SK-N-SH (cell line): ENCODE data around the gene SH2D3A. TPM values are rescaled to one million over a fixed set of nuclear protein-coding genes. Genes with fewer than 3 reads are reported as not detected.

ENCODE experiments used
- CTCF ChIA-PET: fragments of 300-600, 350-600 bp; formaldehyde crosslinking; extraction: SDS; loops from one replicate; lab custom pipeline; 2021; lab: Yijun Ruan, JAX
- POLR2A ChIA-PET: fragments of 350-600 bp; sonication (Branson Sonifier 250); formaldehyde crosslinking; extraction: SDS; loops from one replicate; lab custom pipeline; 2020; ENCODE audit warnings: antibody characterized with exemption, inconsistent platforms; lab: Yijun Ruan, JAX
- DNase-seq: peaks from one replicate; pipeline ENCODE4 v3.0.0; 2012
- H2AFZ ChIP-seq: fragments of 200-600 bp; sonication (generic); 2 replicates; pipeline ENCODE4 v1.8.1; 2016; ENCODE audit warnings: antibody characterized with exemption, mild to moderate bottlenecking, low read depth
- H3F3A ChIP-seq: fragments of 200-600 bp; sonication (generic); replicated peaks from 2 replicates; pipeline ENCODE3; 2016; ENCODE audit warnings: antibody characterized with exemption, mild to moderate bottlenecking; ENCODE audit not compliant: insufficient read depth
- H3K27ac ChIP-seq, 2 experiments: fragments of 200-500 bp in 1 of 2; fragments of 200-600 bp in 1 of 2; sonication (Bioruptor generic) in 1 of 2; sonication (generic), shearing (Covaris generic) in 1 of 2; 2 replicates each; pipeline versions ENCODE4 v1.5.1 to v1.6.1; 2014 to 2016; ENCODE audit warnings: low read depth in 2 of 2, inconsistent platforms in 1 of 2, low read length in 1 of 2, mild to moderate bottlenecking in 1 of 2, mixed read lengths in 1 of 2
- H3K27me3 ChIP-seq: fragments of 200-600 bp; sonication (generic), shearing (Covaris generic); 2 replicates; pipeline ENCODE4 v1.6.1; 2016; ENCODE audit warnings: mixed run types; ENCODE audit not compliant: insufficient read depth
- H3K36me3 ChIP-seq, 2 experiments: fragments of 200-500 bp in 1 of 2; fragments of 200-600 bp in 1 of 2; sonication (Bioruptor generic) in 1 of 2; sonication (generic) in 1 of 2; replicated peaks in 1 of 2; 2 replicates each; pipeline versions ENCODE3 to v1.5.1; 2014 to 2016; ENCODE audit warnings: low read length in 1 of 2, mild to moderate bottlenecking in 1 of 2; ENCODE audit not compliant: insufficient read depth in 2 of 2, control insufficient read depth in 1 of 2
- H3K4me1 ChIP-seq, 2 experiments: fragments of 200-500 bp in 1 of 2; fragments of 200-600 bp in 1 of 2; sonication (Bioruptor generic) in 1 of 2; sonication (generic), shearing (Covaris generic) in 1 of 2; 2 replicates each; pipeline versions ENCODE4 v1.5.1 to v1.6.1; 2014 to 2016; ENCODE audit warnings: low read depth in 1 of 2, low read length in 1 of 2, mixed run types in 1 of 2; ENCODE audit not compliant: insufficient read depth in 2 of 2, control insufficient read depth in 1 of 2
- H3K4me2 ChIP-seq: fragments of 200-600 bp; sonication (generic), shearing (Covaris generic); 2 replicates; pipeline ENCODE4 v1.6.1; 2017; ENCODE audit warnings: mixed run types
- H3K4me3 ChIP-seq, 2 experiments: fragments of 200-500 bp in 1 of 2; fragments of 200-600 bp in 1 of 2; sonication (Bioruptor generic) in 1 of 2; sonication (generic), shearing (Covaris generic) in 1 of 2; 2 replicates each; pipeline versions ENCODE4 v1.5.1 to v1.8.1; 2014 to 2016; ENCODE audit warnings: low read depth in 2 of 2, inconsistent platforms in 1 of 2, low read length in 1 of 2, mild to moderate bottlenecking in 1 of 2, mixed read lengths in 1 of 2, moderate library complexity in 1 of 2
- H3K79me2 ChIP-seq: fragments of 200-600 bp; sonication (generic); 2 replicates; pipeline ENCODE4 v1.8.1; 2017; ENCODE audit warnings: mild to moderate bottlenecking; ENCODE audit not compliant: insufficient read depth
- H3K9ac ChIP-seq: fragments of 200-600 bp; sonication (generic); 2 replicates; pipeline ENCODE4 v1.6.1; 2017; ENCODE audit warnings: mixed run types
- H3K9me2 ChIP-seq: fragments of 200-600 bp; sonication (generic); 2 replicates; pipeline ENCODE4 v1.6.1; 2017; ENCODE audit warnings: mixed run types
- H3K9me3 ChIP-seq: fragments of 200-600 bp; sonication (generic); 2 replicates; pipeline ENCODE4 v1.6.1; 2017; ENCODE audit warnings: mixed run types, mild to moderate bottlenecking, moderate library complexity
- H4K20me1 ChIP-seq: fragments of 200-600 bp; sonication (generic); 2 replicates; pipeline ENCODE4 v1.6.1; 2017; ENCODE audit warnings: mild to moderate bottlenecking, mixed run types; ENCODE audit not compliant: insufficient read depth
- CHD2 ChIP-seq: fragments of 150-350 bp; IDR thresholded peaks from 2 replicates; pipeline ENCODE4 v1.6.1; 2018; ENCODE audit warnings: low read length; ENCODE audit not compliant: partially characterized antibody
- JUND ChIP-seq: IDR thresholded peaks from 2 replicates; pipeline ENCODE4 v1.4.0; 2012
- MEF2A ChIP-seq: IDR thresholded peaks from 2 replicates; pipeline ENCODE4 v1.4.0; 2012; ENCODE audit warnings: low read depth, borderline replicate concordance
- RAD21 ChIP-seq: IDR thresholded peaks from 2 replicates; pipeline ENCODE4 v1.6.1; 2012; ENCODE audit warnings: mild to moderate bottlenecking, low read length
- RCOR1 ChIP-seq: fragments of 150-350 bp; IDR thresholded peaks from 2 replicates; pipeline ENCODE4 v1.6.1; 2017; ENCODE audit warnings: antibody characterized with exemption, low read length
- RXRA ChIP-seq: IDR thresholded peaks from 2 replicates; pipeline ENCODE4 v1.4.0; 2012; ENCODE audit warnings: low read depth, mild to moderate bottlenecking, borderline replicate concordance
- SMC3 ChIP-seq: IDR thresholded peaks from 2 replicates; pipeline ENCODE4 v1.6.1; 2012; ENCODE audit warnings: low read depth, low read length, improper control_type of control experiment
- TAF1 ChIP-seq: IDR thresholded peaks from 2 replicates; pipeline ENCODE4 v1.6.1; 2012; ENCODE audit warnings: low read depth, mild to moderate bottlenecking, low read length, moderate library complexity, borderline replicate concordance
- WGBS: methylation state at CpG from one replicate; pipeline ENCODE4 v1.1.6; 2017; ENCODE audit warnings: low lambda C conversion rate; 5-methylcytosine and 5-hydroxymethylcytosine counted together
- polyA plus RNA-seq, 3 experiments: library from polyadenylated mRNA; depleted of rRNA; stranded (reverse); fragments of >200 nt; gene quantifications; 2 replicates each; pipeline ENCODE4 v1.2.3, GENCODE V29; 2012
- TF ChIP-seq, protein P1 (sequence below): IDR thresholded peaks from 2 replicates; pipeline ENCODE4 v1.4.0; 2012; ENCODE audit warnings: low read depth
- TF ChIP-seq, protein P2 (sequence below): fragments of 200-600 bp; sonication (generic); IDR thresholded peaks from 2 replicates; pipeline ENCODE4 v1.6.1; 2017; ENCODE audit warnings: antibody characterized with exemption, mild to moderate bottlenecking, moderate library complexity
- TF ChIP-seq, protein P3 (sequence below): fragments of 150-350 bp; IDR thresholded peaks from 2 replicates; pipeline ENCODE4 v1.6.1; 2017; ENCODE audit warnings: antibody characterized with exemption, low read length, low read depth, borderline replicate concordance

SH2D3A gene
- polyA plus RNA-seq, 1 of the 3 experiments (the other 2 are of a cell fraction) = 0.35 TPM

DNA sequence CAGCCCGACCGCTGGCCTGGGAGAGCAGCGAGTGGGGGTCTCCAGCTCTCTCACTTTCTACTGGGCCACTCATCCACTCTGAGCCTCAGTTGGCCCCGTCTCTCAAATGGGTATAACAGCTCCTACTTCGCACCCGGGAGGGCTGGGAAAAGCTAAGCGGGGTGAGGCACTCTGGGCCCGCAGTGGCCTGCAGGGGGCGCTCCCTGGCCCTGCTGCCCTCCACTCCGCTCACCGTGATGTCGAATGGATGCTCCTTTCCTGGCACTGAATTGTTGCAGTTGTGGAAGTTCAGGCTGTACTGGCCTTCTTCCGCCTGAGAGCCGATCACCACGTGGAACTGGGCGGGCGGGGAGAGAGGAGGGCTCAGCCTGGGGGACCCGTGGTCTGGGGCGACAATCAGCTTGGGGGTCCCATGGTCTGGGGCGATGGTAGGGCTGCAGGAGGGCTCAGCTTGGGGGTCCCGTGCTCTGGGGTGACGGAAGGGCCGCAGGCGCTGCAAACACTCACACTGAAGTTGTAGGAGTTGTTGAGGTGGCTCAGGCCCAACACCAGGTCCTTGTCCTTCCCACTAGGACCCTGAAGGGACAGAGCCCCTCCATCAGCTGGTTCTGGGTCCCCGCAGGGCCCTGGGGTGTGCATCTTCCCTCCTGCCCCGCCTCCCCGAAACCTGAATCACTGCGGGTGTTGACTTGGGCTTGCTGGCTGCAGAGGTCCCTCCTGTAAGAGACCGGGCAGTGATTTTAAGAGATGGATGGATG, 33.7 kb downstream of the SH2D3A start:
- Histone ChIP-seq H3K4me1 (peaks cover 15 to 16% of the 10 kb centered on the region in 2 experiments; a peak in 3 of 4 replicates), H3F3A (peaks cover 15% of the 10 kb centered on the region), H3K27ac (no peak overlapping the region), H2AFZ (no peak overlapping the region), H3K4me3 (no peak overlapping the region), H3K79me2 (peaks cover 11% of the 10 kb centered on the region)
- 88% methylated on average over 12 of the region's 29 CpGs for WGBS
- no peak for TF ChIP-seq TAF1
- no peak for TF ChIP-seq MEF2A
- no peak for TF ChIP-seq JUND
- TF ChIP-seq, protein P1, sequence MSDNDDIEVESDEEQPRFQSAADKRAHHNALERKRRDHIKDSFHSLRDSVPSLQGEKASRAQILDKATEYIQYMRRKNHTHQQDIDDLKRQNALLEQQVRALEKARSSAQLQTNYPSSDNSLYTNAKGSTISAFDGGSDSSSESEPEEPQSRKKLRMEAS = no peak
- TF ChIP-seq, protein P2, sequence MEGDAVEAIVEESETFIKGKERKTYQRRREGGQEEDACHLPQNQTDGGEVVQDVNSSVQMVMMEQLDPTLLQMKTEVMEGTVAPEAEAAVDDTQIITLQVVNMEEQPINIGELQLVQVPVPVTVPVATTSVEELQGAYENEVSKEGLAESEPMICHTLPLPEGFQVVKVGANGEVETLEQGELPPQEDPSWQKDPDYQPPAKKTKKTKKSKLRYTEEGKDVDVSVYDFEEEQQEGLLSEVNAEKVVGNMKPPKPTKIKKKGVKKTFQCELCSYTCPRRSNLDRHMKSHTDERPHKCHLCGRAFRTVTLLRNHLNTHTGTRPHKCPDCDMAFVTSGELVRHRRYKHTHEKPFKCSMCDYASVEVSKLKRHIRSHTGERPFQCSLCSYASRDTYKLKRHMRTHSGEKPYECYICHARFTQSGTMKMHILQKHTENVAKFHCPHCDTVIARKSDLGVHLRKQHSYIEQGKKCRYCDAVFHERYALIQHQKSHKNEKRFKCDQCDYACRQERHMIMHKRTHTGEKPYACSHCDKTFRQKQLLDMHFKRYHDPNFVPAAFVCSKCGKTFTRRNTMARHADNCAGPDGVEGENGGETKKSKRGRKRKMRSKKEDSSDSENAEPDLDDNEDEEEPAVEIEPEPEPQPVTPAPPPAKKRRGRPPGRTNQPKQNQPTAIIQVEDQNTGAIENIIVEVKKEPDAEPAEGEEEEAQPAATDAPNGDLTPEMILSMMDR = peak; percentile 46
- TF ChIP-seq, protein P3, sequence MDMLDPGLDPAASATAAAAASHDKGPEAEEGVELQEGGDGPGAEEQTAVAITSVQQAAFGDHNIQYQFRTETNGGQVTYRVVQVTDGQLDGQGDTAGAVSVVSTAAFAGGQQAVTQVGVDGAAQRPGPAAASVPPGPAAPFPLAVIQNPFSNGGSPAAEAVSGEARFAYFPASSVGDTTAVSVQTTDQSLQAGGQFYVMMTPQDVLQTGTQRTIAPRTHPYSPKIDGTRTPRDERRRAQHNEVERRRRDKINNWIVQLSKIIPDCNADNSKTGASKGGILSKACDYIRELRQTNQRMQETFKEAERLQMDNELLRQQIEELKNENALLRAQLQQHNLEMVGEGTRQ = no peak
- TF ChIP-seq CHD2 = no peak
- TF ChIP-seq, all 33 proteins: peak for 1
- Histone ChIP-seq H4K20me1 (no peaks in the 10 kb centered on the region), H3K27me3 (no peaks in the 10 kb centered on the region), H3K9me2 (no peaks in the 10 kb centered on the region), H3K36me3 (peaks cover 0 to 5% of the 10 kb centered on the region in 2 experiments), H3K9me3 (no peaks in the 10 kb centered on the region), H3K9ac (no peak overlapping the region), H3K4me2 (no peak overlapping the region)
- peak; percentile 61 for DNase-seq
- POLR2A ChIA-PET = no interaction called here
- CTCF ChIA-PET = interaction anchor here (0.6 to 1.2 kb wide), 4 partner anchors 9 to 129 kb away, joined by 3 to 4 read pairs (median 3); no protein-coding TSS in a partner anchor

DNA sequence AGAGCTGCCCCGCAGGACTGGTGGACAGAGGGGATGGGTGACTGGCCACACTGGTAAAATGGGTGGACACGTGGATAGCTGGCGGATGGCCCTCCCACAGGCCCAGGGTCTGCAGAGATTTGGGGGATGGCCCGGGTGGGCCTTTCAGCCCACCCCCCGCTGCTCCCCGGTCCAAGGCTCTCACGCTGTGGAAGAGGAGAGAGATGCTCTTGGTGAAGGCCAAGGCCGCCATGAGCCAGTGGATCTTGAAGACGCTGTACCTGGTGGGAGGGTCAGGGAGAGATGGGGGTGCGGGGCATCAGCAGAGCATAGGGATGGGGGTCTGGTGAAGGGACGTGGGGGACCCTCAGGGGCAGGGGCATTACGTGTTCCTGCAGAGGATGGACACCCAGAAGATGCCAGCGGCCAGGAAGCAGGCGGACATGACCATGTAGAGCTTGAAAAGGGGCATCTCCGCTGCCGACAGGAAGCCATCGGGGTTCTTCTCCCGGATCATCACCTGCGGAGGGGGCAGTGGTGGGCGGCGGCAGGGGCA, 34.4 kb downstream of the SH2D3A start:
- DNase-seq = peak; percentile 20
- H3K79me2 ChIP-seq = peaks cover 11% of the 10 kb centered on the region
- POLR2A ChIA-PET = no interaction called here
- CTCF ChIA-PET = interaction anchor here (0.6 to 1.2 kb wide), 5 partner anchors 8 to 130 kb away, joined by 3 to 4 read pairs (median 3); no protein-coding TSS in a partner anchor
- H3K4me2 ChIP-seq = no peak overlapping the region
- peaks cover 0 to 5% of the 10 kb centered on the region in 2 experiments for H3K36me3 ChIP-seq
- no peaks in the 10 kb centered on the region for H4K20me1 ChIP-seq
- H3K4me3 ChIP-seq = no peak overlapping the region
- H3K9me3 ChIP-seq = no peaks in the 10 kb centered on the region
- H2AFZ ChIP-seq = no peak overlapping the region
- H3K9ac ChIP-seq = no peak overlapping the region
- no peaks in the 10 kb centered on the region for H3K9me2 ChIP-seq
- H3F3A ChIP-seq = peaks cover 9% of the 10 kb centered on the region
- TF ChIP-seq, protein P3 = no peak
- no peak for TF ChIP-seq SMC3
- no peak for TF ChIP-seq RAD21
- TF ChIP-seq, protein P1 = no peak
- TF ChIP-seq RXRA = no peak
- TF ChIP-seq CHD2 = no peak
- no peak for TF ChIP-seq TAF1
- no peak for TF ChIP-seq RCOR1
- H3K27ac ChIP-seq = no peak overlapping the region
- peaks cover 8 to 9% of the 10 kb centered on the region in 2 experiments; a peak in 3 of 4 replicates for H3K4me1 ChIP-seq
- H3K27me3 ChIP-seq = no peaks in the 10 kb centered on the region
- 89% methylated on average over 14 of the region's 21 CpGs for WGBS
